ENCODE data around the gene TPST1.
"Not testable (repeated sequence)": the region's sequence is repeated elsewhere in the genome, so short reads cannot be mapped to it uniquely, and the experiment has no call there.

The TPST1 gene

GRCh38 chr7:66296557-66296956 lies 91.4 kb downstream of the TPST1 start:
- no peak for DNase-seq

GRCh38 chr7:66297579-66297978 lies 92.4 kb downstream of the TPST1 start:
- DNase-seq: no peak

GRCh38 chr7:66301249-66301648 lies 96.1 kb downstream of the TPST1 start:
- DNase-seq: no peak

- no peak for DNase-seq
Measured at GRCh38 chr7:66301737-66302136, 96.6 kb downstream of the TPST1 start.

GRCh38 chr7:66303454-66304155 lies 98.5 kb downstream of the TPST1 start:
- no peak for DNase-seq

- no peak for DNase-seq
Measured at GRCh38 chr7:66304536-66304935, 99.4 kb downstream of the TPST1 start.

GRCh38 chr7:66306243-66306642 lies 101.1 kb downstream of the TPST1 start:
- DNase-seq: no peak

- no peak for DNase-seq
Measured at GRCh38 chr7:66307591-66308215, 102.6 kb downstream of the TPST1 start.

- no peak for DNase-seq
Measured at GRCh38 chr7:66308411-66308810, 103.3 kb downstream of the TPST1 start.

- no peak for DNase-seq
Measured at GRCh38 chr7:66310620-66311019, 105.5 kb downstream of the TPST1 start.

GRCh38 chr7:66313886-66314568 lies 108.9 kb downstream of the TPST1 start:
- no peak for DNase-seq

GRCh38 chr7:66315192-66315591 lies 110.1 kb downstream of the TPST1 start:
- no peak for DNase-seq

- DNase-seq: no peak
Measured at GRCh38 chr7:66319407-66319979, 114.4 kb downstream of the TPST1 start.

- DNase-seq: no peak
Measured at GRCh38 chr7:66321283-66321682, 116.1 kb downstream of the TPST1 start.

GRCh38 chr7:66323114-66323796 lies 118.1 kb downstream of the TPST1 start:
- no peak for DNase-seq

- DNase-seq: not testable (repeated sequence)
Measured at GRCh38 chr7:66324985-66325384, 119.9 kb downstream of the TPST1 start.

GRCh38 chr7:66326501-66327215 lies 121.5 kb downstream of the TPST1 start:
- DNase-seq: no peak

- no peak for DNase-seq
Measured at GRCh38 chr7:66330961-66331360, 125.8 kb downstream of the TPST1 start.

GRCh38 chr7:66331883-66332282 lies 126.7 kb downstream of the TPST1 start:
- DNase-seq: no peak

GRCh38 chr7:66333443-66333842 lies 128.3 kb downstream of the TPST1 start:
- DNase-seq: no peak

- no peak for DNase-seq
Measured at GRCh38 chr7:66335318-66335717, 130.2 kb downstream of the TPST1 start.

GRCh38 chr7:66336760-66337159 lies 131.6 kb downstream of the TPST1 start:
- no peak for DNase-seq
